Gastrocnemius medialis (tissue), 4 donors: ENCODE results near the gene CCDC90B. TPM values are rescaled to one million over a fixed set of nuclear protein-coding genes. Genes with fewer than 3 reads are reported as not detected.

Experiments
- ATAC-seq, 2 donors: fragments of 150-250 bp; one replicate each; pipeline ENCODE4 v1.9.1; 2016
- DNase-seq, 2 donors: peaks; one replicate each; pipeline ENCODE4 v3.0.0-alpha.2; 2019
- H3K27ac ChIP-seq, 4 donors: fragments of 200-600 bp; sonication (generic); 1 replicate in 1 of 4; 2 replicates in 3 of 4; pipeline ENCODE4 v1.5.1; 2016 to 2018; ENCODE audit warnings: mild to moderate bottlenecking in 2 of 4, moderate library complexity in 1 of 4
- H3K27me3 ChIP-seq, 3 donors: fragments of 200-600 bp; sonication (generic) in 2 of 3; 1 replicate in 1 of 3; 2 replicates in 2 of 3; pipeline versions ENCODE4 v1.5.1 to v1.6.0; 2016 to 2019; ENCODE audit warnings: mild to moderate bottlenecking in 1 of 3, moderate library complexity in 1 of 3
- H3K36me3 ChIP-seq, 2 donors: fragments of 200-600 bp; sonication (generic) in 1 of 2; one replicate each; pipeline ENCODE4 v1.5.1; 2017 to 2018
- H3K4me1 ChIP-seq, 2 donors: fragments of 200-600 bp; sonication (generic) in 1 of 2; one replicate each; pipeline ENCODE4 v1.5.1; 2016 to 2017; ENCODE audit warnings: mild to moderate bottlenecking in 2 of 2
- H3K4me3 ChIP-seq, 4 donors: fragments of 200-600 bp; sonication (generic) in 3 of 4; 1 replicate in 1 of 4; 2 replicates in 3 of 4; pipeline ENCODE4 v1.5.1; 2016 to 2019; ENCODE audit warnings: mild to moderate bottlenecking in 2 of 4
- H3K9me3 ChIP-seq, 3 donors: fragments of 200-600 bp; sonication (generic) in 2 of 3; 1 replicate in 1 of 3; 2 replicates in 2 of 3; pipeline ENCODE4 v1.5.1; 2016 to 2019
- POLR2A ChIP-seq, 2 donors: fragments of 450-650 bp; IDR thresholded peaks; one replicate each; pipeline ENCODE4 v1.6.1; 2017; ENCODE audit warnings: antibody characterized with exemption in 2 of 2, mild to moderate bottlenecking in 2 of 2, moderate library complexity in 2 of 2
- in situ Hi-C, 4 donors: fragments of 200-750 bp; cut with MboI; loops; one replicate each; pipeline versions ENCODE4 v1.15.0 to v1.8.0; 2017; ENCODE audit warnings: low sequenced_read_pairs in 4 of 4
- intact Hi-C: fragments of 100-400 bp; cut with DNase I; formaldehyde crosslinking; loops from one replicate; pipeline ENCODE4 v1.15.1; 2023; ENCODE audit warnings: low total_unique reads
- total RNA-seq, 4 donors: library from RNA; depleted of rRNA; stranded (reverse); fragments of >200 nt; gene quantifications; one replicate each; pipeline versions ENCODE4 v1.1.0 to v1.2.3, GENCODE V29; 2016
- TF ChIP-seq, protein P1 (sequence below), 5 experiments: fragments of 450-650 bp in 3 of 5; fragments of 200-600 bp in 2 of 5; sonication (generic) in 2 of 5; IDR thresholded peaks in 4 of 5; conservative IDR thresholded peaks in 1 of 5; 1 replicate in 4 of 5; 2 replicates in 1 of 5; pipeline ENCODE4 v1.5.1; 2016 to 2019; ENCODE audit warnings: antibody characterized with exemption in 5 of 5, mild to moderate bottlenecking in 3 of 5, moderate library complexity in 3 of 5

Gene CCDC90B
- total RNA-seq, 4 donors from 2014 or later = 18.1 to 30.1 (median 22.8) TPM

DNA sequence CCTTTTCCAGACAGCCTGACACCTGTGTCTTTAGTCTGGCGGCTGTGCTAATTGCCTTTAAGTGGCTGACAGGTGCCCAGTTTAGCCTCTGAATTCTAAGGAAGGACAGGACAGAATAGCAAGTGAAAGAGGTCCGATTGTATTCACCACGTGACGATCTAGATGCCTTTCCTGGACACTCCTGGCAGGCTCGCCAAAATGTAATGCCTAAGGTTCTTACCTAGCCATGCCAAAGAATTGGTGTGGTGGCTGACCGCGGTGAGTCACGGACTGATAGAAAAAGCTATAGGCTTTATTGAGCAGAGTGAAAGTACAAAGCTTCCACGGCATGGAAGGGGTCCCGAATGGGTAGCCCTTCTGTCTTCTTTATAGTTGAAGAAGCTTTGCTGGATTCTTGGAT is 65.9 kb downstream of the CCDC90B start:
- TF ChIP-seq POLR2A (IDR thresholded peaks at IDR 0.05) = no peak
- TF ChIP-seq, protein P1, sequence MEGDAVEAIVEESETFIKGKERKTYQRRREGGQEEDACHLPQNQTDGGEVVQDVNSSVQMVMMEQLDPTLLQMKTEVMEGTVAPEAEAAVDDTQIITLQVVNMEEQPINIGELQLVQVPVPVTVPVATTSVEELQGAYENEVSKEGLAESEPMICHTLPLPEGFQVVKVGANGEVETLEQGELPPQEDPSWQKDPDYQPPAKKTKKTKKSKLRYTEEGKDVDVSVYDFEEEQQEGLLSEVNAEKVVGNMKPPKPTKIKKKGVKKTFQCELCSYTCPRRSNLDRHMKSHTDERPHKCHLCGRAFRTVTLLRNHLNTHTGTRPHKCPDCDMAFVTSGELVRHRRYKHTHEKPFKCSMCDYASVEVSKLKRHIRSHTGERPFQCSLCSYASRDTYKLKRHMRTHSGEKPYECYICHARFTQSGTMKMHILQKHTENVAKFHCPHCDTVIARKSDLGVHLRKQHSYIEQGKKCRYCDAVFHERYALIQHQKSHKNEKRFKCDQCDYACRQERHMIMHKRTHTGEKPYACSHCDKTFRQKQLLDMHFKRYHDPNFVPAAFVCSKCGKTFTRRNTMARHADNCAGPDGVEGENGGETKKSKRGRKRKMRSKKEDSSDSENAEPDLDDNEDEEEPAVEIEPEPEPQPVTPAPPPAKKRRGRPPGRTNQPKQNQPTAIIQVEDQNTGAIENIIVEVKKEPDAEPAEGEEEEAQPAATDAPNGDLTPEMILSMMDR (IDR thresholded peaks at IDR 0.05 in 4 of 5, conservative IDR thresholded peaks at IDR 0.05 in 1 of 5) = no peak
- Histone ChIP-seq H3K27ac (no peak overlapping the region), H3K4me1 (no peaks in the 10 kb centered on the region), H3K4me3 (no peak overlapping the region), H3K9me3 (no peaks in the 10 kb centered on the region), H3K36me3 (no peaks in the 10 kb centered on the region), H3K27me3 (no peaks in the 10 kb centered on the region)
- ATAC-seq = no peak
- DNase-seq = no peak
- intact Hi-C loops = no loop called here
- in situ Hi-C loops = no loop called here

DNA sequence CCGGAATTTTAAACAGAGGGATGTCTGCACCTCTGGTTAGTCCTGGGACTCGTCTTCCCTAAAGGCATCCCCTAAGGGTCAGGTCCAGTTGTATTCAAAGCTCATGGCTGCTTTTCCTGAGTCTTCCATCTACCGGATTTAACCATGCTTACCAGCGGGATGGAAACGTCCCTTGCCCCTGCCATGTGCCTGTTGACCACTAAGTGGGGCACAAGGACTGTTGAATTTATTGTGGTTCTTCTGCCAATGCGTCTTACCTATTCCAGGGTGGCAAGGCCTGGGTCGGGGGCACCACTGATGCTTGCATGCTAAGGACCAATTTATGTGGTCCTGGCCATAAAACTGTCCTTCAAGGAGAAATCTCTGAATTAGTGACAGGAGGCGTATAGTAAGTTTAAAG is 67.1 kb downstream of the CCDC90B start:
- in situ Hi-C loops (no loop called here), intact Hi-C loops (no loop called here)
- Histone ChIP-seq H3K4me1 (no peaks in the 10 kb centered on the region), H3K27ac (no peak overlapping the region), H3K36me3 (no peaks in the 10 kb centered on the region), H3K9me3 (no peaks in the 10 kb centered on the region), H3K27me3 (no peaks in the 10 kb centered on the region), H3K4me3 (no peak overlapping the region)
- no peak for DNase-seq
- no peak for ATAC-seq
- TF ChIP-seq, protein P1 (IDR thresholded peaks at IDR 0.05 in 4 of 5, conservative IDR thresholded peaks at IDR 0.05 in 1 of 5) = no peak
- TF ChIP-seq POLR2A (IDR thresholded peaks at IDR 0.05) = no peak

Other genes with a start within 250 kb of the CCDC90B start
- 10 to 100 TPM; 29.8 to 57.1 (median 33.9) TPM for gene RAB30, start 214.5 kb downstream of the CCDC90B start, total RNA-seq
- 100 to 1,000 TPM in 1 of 4 donors, 10 to 100 TPM in 3; 25.3 to 103 (median 47.5) TPM for gene PCF11, start 129.2 kb downstream of the CCDC90B start, total RNA-seq
- 1 to 10 TPM; 2.1 to 3.7 (median 3.4) TPM for gene ANKRD42, start 92.7 kb downstream of the CCDC90B start, total RNA-seq